CD14-positive monocyte (primary cell): ENCODE measurements around the gene BAG3. TPM values are rescaled to one million over a fixed set of nuclear protein-coding genes. Genes with fewer than 3 reads are reported as not detected.
"Not testable (repeated sequence)": the region's sequence is repeated elsewhere in the genome, so short reads cannot be mapped to it uniquely, and the experiment has no call there.

Experiments used
- DNase-seq, 3 donors: peaks; one replicate each; pipeline ENCODE4 v3.0.0-alpha.2; 2011 to 2022
- H2AFZ ChIP-seq: 2 replicates; pipeline ENCODE4 v1.6.0; 2012; ENCODE audit warnings: mild to moderate bottlenecking, low read depth, low read length, inconsistent platforms; ENCODE audit not compliant: insufficient read depth, poor library complexity, severe bottlenecking
- H3K27ac ChIP-seq, 2 donors: 1 replicate in 1 of 2; 2 replicates in 1 of 2; pipeline ENCODE4 v1.5.1; 2012 to 2013; ENCODE audit warnings: low read length in 2 of 2, control low read depth in 1 of 2, inconsistent platforms in 1 of 2, low read depth in 1 of 2, mild to moderate bottlenecking in 1 of 2
- H3K27me3 ChIP-seq, 2 donors: one replicate each; pipeline versions ENCODE4 v1.6.0 to v1.6.1; 2011 to 2013; ENCODE audit warnings: low read length in 2 of 2; ENCODE audit not compliant: control insufficient read depth in 2 of 2, insufficient read depth in 2 of 2
- H3K36me3 ChIP-seq, 2 donors: replicated peaks in 1 of 2; 1 replicate in 1 of 2; 2 replicates in 1 of 2; pipeline versions ENCODE4 v1.5.1 to v1.6.1; 2012 to 2013; ENCODE audit warnings: low read length in 2 of 2, control low read depth in 1 of 2, inconsistent platforms in 1 of 2, mild to moderate bottlenecking in 1 of 2; ENCODE audit not compliant: insufficient read depth in 2 of 2, control insufficient read depth in 1 of 2
- H3K4me1 ChIP-seq, 2 donors: 1 replicate in 1 of 2; 2 replicates in 1 of 2; pipeline versions ENCODE4 v1.5.1 to v1.6.1; 2012 to 2013; ENCODE audit warnings: low read length in 2 of 2, control low read depth in 1 of 2, inconsistent platforms in 1 of 2, mild to moderate bottlenecking in 1 of 2, moderate library complexity in 1 of 2; ENCODE audit not compliant: insufficient read depth in 2 of 2, control insufficient read depth in 1 of 2
- H3K4me2 ChIP-seq: replicated peaks from 2 replicates; pipeline ENCODE3; 2012; ENCODE audit warnings: low read length, moderate library complexity, mild to moderate bottlenecking; ENCODE audit not compliant: poor library complexity, severe bottlenecking; ENCODE audit errors: extremely low read depth
- H3K4me3 ChIP-seq, 3 experiments: fragments of 200-600 bp in 1 of 3; sonication (generic) in 1 of 3; replicated peaks in 1 of 3; 1 replicate in 2 of 3; 2 replicates in 1 of 3; pipeline ENCODE4 v1.5.1; 2011 to 2013; ENCODE audit warnings: low read length in 3 of 3, mild to moderate bottlenecking in 3 of 3, control low read depth in 2 of 3, low read depth in 2 of 3, inconsistent platforms in 1 of 3, moderate library complexity in 1 of 3
- H3K79me2 ChIP-seq: 2 replicates; pipeline ENCODE4 v1.6.0; 2012; ENCODE audit warnings: mild to moderate bottlenecking, control low read depth, inconsistent platforms, low read length, moderate library complexity; ENCODE audit not compliant: insufficient read depth
- H3K9ac ChIP-seq: 2 replicates; pipeline ENCODE4 v1.6.0; 2017; ENCODE audit warnings: low read length, mild to moderate bottlenecking; ENCODE audit not compliant: insufficient read depth, poor library complexity, severe bottlenecking
- H3K9me3 ChIP-seq, 2 donors: replicated peaks in 1 of 2; 1 replicate in 1 of 2; 2 replicates in 1 of 2; pipeline versions ENCODE4 v1.5.1 to v1.6.1; 2012 to 2013; ENCODE audit warnings: low read length in 2 of 2, control low read depth in 1 of 2; ENCODE audit not compliant: control insufficient read depth in 1 of 2, insufficient read depth in 1 of 2
- H4K20me1 ChIP-seq: 2 replicates; pipeline ENCODE4 v1.6.0; 2012; ENCODE audit warnings: mild to moderate bottlenecking, low read length, control low read depth, moderate library complexity; ENCODE audit not compliant: insufficient read depth
- H3K27ac Mint-ChIP-seq, 7 donors: one replicate each; pipeline ENCODE4 v1.8.0; 2020; ENCODE audit warnings: mild to moderate bottlenecking in 7 of 7, mixed read lengths in 7 of 7, moderate library complexity in 6 of 7, inconsistent platforms in 2 of 7
- H3K27me3 Mint-ChIP-seq, 3 donors: one replicate each; pipeline ENCODE4 v1.8.0; 2021 to 2022; ENCODE audit warnings: low read depth in 3 of 3, mild to moderate bottlenecking in 3 of 3, mixed read lengths in 3 of 3, moderate library complexity in 3 of 3, inconsistent platforms in 1 of 3
- H3K36me3 Mint-ChIP-seq, 2 donors: one replicate each; pipeline ENCODE4 v1.8.0; 2020; ENCODE audit warnings: mixed read lengths in 2 of 2, inconsistent platforms in 1 of 2, mild to moderate bottlenecking in 1 of 2
- H3K4me1 Mint-ChIP-seq: one replicate; pipeline ENCODE4 v1.8.0; 2020; ENCODE audit warnings: mild to moderate bottlenecking, mixed read lengths
- H3K4me3 Mint-ChIP-seq, 2 donors: one replicate each; pipeline ENCODE4 v1.8.0; 2020; ENCODE audit warnings: mild to moderate bottlenecking in 2 of 2, mixed read lengths in 2 of 2, moderate library complexity in 1 of 2
- H3K9me3 Mint-ChIP-seq, 7 donors: one replicate each; pipeline ENCODE4 v1.8.0; 2020 to 2022; ENCODE audit warnings: mixed read lengths in 7 of 7, mild to moderate bottlenecking in 6 of 7, moderate library complexity in 6 of 7, inconsistent platforms in 2 of 7
- CTCF ChIP-seq: fragments of 200-600 bp; IDR thresholded peaks from one replicate; pipeline ENCODE4 v1.8.0; 2022; ENCODE audit warnings: antibody characterized with exemption, mild to moderate bottlenecking
- WGBS: methylation state at CpG from one replicate; pipeline ENCODE4 v1.1.5; 2013; ENCODE audit warnings: missing lambda C conversion rate; ENCODE audit not compliant: insufficient coverage; 5-methylcytosine and 5-hydroxymethylcytosine counted together
- intact Hi-C, 2 donors: fragments of 100-400 bp; cut with micrococcal nuclease; formaldehyde crosslinking; loops; one replicate each; pipeline versions ENCODE4 v1.15.0 to v1.15.1; 2023
- polyA plus RNA-seq, 3 donors: library from polyadenylated mRNA; depleted of rRNA in 1 of 3; unstranded in 2 of 3; stranded (reverse) in 1 of 3; fragments of 300-500 nt in 2 of 3; fragments of >200 nt in 1 of 3; fragmentation: Illumina TruSeq in 2 of 3; gene quantifications; 1 replicate in 2 of 3; 2 replicates in 1 of 3; pipeline ENCODE4 v1.2.3, GENCODE V29; 2012 to 2021

BAG3 gene
- polyA plus RNA-seq, 3 donors = 1.0 to 10.2 (median 2.8) TPM

GRCh38 chr10:119659951-119660350 is 8.8 kb downstream of the BAG3 start:
- peaks cover 13% of the 10 kb centered on the region for H3K4me1 Mint-ChIP-seq

DNA sequence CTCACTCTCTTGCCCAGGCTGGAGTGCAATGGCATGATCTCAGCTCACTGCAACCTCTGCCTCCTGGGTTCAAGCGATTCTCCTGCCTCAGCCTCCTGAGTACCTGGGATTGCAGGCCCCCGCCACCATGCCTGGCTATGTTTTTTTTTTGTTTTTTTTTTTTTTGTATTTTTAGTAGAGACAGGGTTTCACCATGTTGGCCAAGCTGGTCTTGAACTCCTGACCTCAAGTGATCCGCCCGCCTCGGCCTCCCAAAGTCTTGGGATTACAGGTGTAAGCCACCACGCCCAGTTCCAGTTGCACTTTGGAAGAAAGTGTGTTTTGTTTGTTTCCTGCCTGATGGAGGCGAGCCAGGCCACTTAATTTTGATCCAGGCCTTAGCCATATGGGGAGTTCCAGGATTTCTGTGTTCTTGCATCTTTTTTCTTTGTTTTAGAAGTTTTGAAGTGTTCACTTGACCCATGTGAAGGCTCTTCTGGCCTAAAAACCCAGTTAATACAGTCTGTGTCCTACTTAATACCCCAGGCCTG is 11.0 kb downstream of the BAG3 start:
- H3K27me3 ChIP-seq, H3K27ac Mint-ChIP-seq, H2AFZ ChIP-seq, H3K4me2 ChIP-seq, H3K4me3 ChIP-seq, H3K4me1 Mint-ChIP-seq, H3K4me3 Mint-ChIP-seq, H3K9me3 ChIP-seq, H3K9ac ChIP-seq, DNase-seq, intact Hi-C loops, H3K36me3 Mint-ChIP-seq, H3K4me1 ChIP-seq, H3K79me2 ChIP-seq, H3K36me3 ChIP-seq, H3K27ac ChIP-seq, H3K27me3 Mint-ChIP-seq, H3K9me3 Mint-ChIP-seq: not testable (repeated sequence)
- H4K20me1 ChIP-seq = peaks cover 33% of the 10 kb centered on the region
- WGBS = 93% methylated on average over 4 of the region's 7 CpGs

More at GRCh38 chr10:119659951-119660350, 8.8 kb downstream of the BAG3 start:
- Histone ChIP-seq H3K4me2 (no peak overlapping the region), H3K79me2 (no peaks in the 10 kb centered on the region), H4K20me1 (peaks cover 49% of the 10 kb centered on the region), H3K4me3 (no peak overlapping the region), H3K9me3 (no peaks in the 10 kb centered on the region), H2AFZ (no peak overlapping the region), H3K27me3 (no peaks in the 10 kb centered on the region), H3K36me3 (no peaks in the 10 kb centered on the region), H3K27ac (no peak overlapping the region), H3K4me1 (peaks cover 0 to 7% of the 10 kb centered on the region in 2 donors), H3K9ac (no peak overlapping the region)
- Mint-ChIP-seq H3K27ac (no peak overlapping the region), H3K9me3 (no peaks in the 10 kb centered on the region), H3K36me3 (peaks cover 10 to 11% of the 10 kb centered on the region in 2 donors), H3K27me3 (peaks cover 0 to 3% (median 2%) of the 10 kb centered on the region in 3 donors), H3K4me3 (no peak overlapping the region)
- WGBS = 94% methylated on average over 9 of the region's 10 CpGs
- TF ChIP-seq CTCF = no peak
- intact Hi-C loops = no loop called here
- no peak for DNase-seq
